Caco-2 (cell line): ENCODE measurements around the gene CPT1B. TPM values are rescaled to one million over a fixed set of nuclear protein-coding genes. Genes with fewer than 3 reads are reported as not detected.

ENCODE experiments used
- BruUV-seq: library from RNA; stranded (reverse); fragments of 400-500 nt; replicated peaks from 2 replicates; lab custom pipeline; 2021; lab: Mats Ljungman, UMichigan
- CTCF ChIA-PET: fragments of 300-600 bp; sonication (Branson Sonifier 250); formaldehyde crosslinking; loops from one replicate; lab custom pipeline; 2022; ENCODE audit warnings: antibody characterized with exemption; lab: Charles Lee
- POLR2A ChIA-PET: fragments of 300-600 bp; sonication (Branson Sonifier 250); formaldehyde crosslinking; loops from one replicate; lab custom pipeline; 2022; ENCODE audit warnings: antibody characterized with exemption; lab: Charles Lee
- DNase-seq, 2 experiments: peaks; one replicate each; pipeline versions ENCODE4 v3.0.0 to v3.0.0-alpha.2; 2020 to 2022
- H3K27me3 ChIP-seq: replicated peaks from 2 replicates; pipeline ENCODE4 v1.6.0; 2011; ENCODE audit warnings: low read length; ENCODE audit not compliant: control insufficient read depth, insufficient read depth
- H3K36me3 ChIP-seq: 2 replicates; pipeline ENCODE4 v1.5.1; 2011; ENCODE audit warnings: low read length; ENCODE audit not compliant: control insufficient read depth, insufficient read depth
- H3K4me1 ChIP-seq: fragments of 250-450 bp; sonication (Bioruptor Pico); 2 replicates; pipeline ENCODE4 v1.5.1; 2020; ENCODE audit warnings: mild to moderate bottlenecking
- H3K4me3 ChIP-seq: 2 replicates; pipeline ENCODE4 v1.5.1; 2011; ENCODE audit warnings: low read depth, mild to moderate bottlenecking, control low read depth, low read length
- H3K9me3 ChIP-seq: fragments of 250-450 bp; sonication (Bioruptor Pico); 2 replicates; pipeline ENCODE4 v1.5.1; 2020; ENCODE audit warnings: mild to moderate bottlenecking, moderate library complexity
- H3K27ac Mint-ChIP-seq: one replicate; pipeline ENCODE4 v1.8.0; 2022; ENCODE audit warnings: mixed read lengths; ENCODE audit not compliant: unreplicated experiment
- H3K27me3 Mint-ChIP-seq: one replicate; pipeline ENCODE4 v1.8.0; 2022; ENCODE audit warnings: mixed read lengths; ENCODE audit not compliant: insufficient read depth, unreplicated experiment
- H3K36me3 Mint-ChIP-seq: one replicate; pipeline ENCODE4 v1.8.0; 2022; ENCODE audit warnings: mild to moderate bottlenecking, mixed read lengths; ENCODE audit not compliant: insufficient read depth, unreplicated experiment
- H3K4me1 Mint-ChIP-seq: one replicate; pipeline ENCODE4 v1.8.0; 2022; ENCODE audit warnings: low read depth, mixed read lengths; ENCODE audit not compliant: unreplicated experiment
- H3K4me3 Mint-ChIP-seq: one replicate; pipeline ENCODE4 v1.8.0; 2022; ENCODE audit warnings: mild to moderate bottlenecking, moderate library complexity, mixed read lengths; ENCODE audit not compliant: unreplicated experiment
- H3K9me3 Mint-ChIP-seq: one replicate; pipeline ENCODE4 v1.8.0; 2022; ENCODE audit warnings: mixed read lengths; ENCODE audit not compliant: unreplicated experiment
- CTCF ChIP-seq, 2 experiments: fragments of 200-600 bp in 1 of 2; IDR thresholded peaks; 1 replicate in 1 of 2; 2 replicates in 1 of 2; pipeline versions ENCODE4 v1.5.1 to v1.8.0; 2011 to 2022; ENCODE audit warnings: antibody characterized with exemption in 1 of 2, control low read depth in 1 of 2, inconsistent platforms in 1 of 2, low read depth in 1 of 2, low read length in 1 of 2, mild to moderate bottlenecking in 1 of 2, moderate library complexity in 1 of 2; ENCODE audit not compliant: insufficient read depth in 1 of 2, severe bottlenecking in 1 of 2, unreplicated experiment in 1 of 2
- intact Hi-C: fragments of 100-400 bp; cut with micrococcal nuclease; formaldehyde crosslinking; loops from one replicate; pipeline ENCODE4 v1.10.0; 2022; ENCODE audit not compliant: unreplicated experiment
- total RNA-seq: library from RNA; stranded (reverse); gene quantifications from 2 replicates; pipeline ENCODE4 v1.2.3, GENCODE V29; 2022

Gene CPT1B
- total RNA-seq, 1 experiment from 2014 or later = 19.8 TPM

GRCh38 chr22:50571264-50572175, 6.7 kb downstream of the CPT1B start:
- H3K4me1 ChIP-seq = peaks cover 10% of the 10 kb centered on the region; the same call in 1 of the 2 replicates
- TF ChIP-seq CTCF (IDR thresholded peaks at IDR 0.05; ENCODE audit: insufficient read depth in 1 of 2, low read depth in 1 of 2, low read length in 1 of 2, severe bottlenecking in 1 of 2, unreplicated experiment in 1 of 2) = no peak
- Mint-ChIP-seq H3K4me1 (no peaks in the 10 kb centered on the region), H3K36me3 (no peaks in the 10 kb centered on the region), H3K27ac (no peak overlapping the region), H3K27me3 (no peaks in the 10 kb centered on the region), H3K4me3 (no peak overlapping the region), H3K9me3 (no peaks in the 10 kb centered on the region)
- H3K4me3 ChIP-seq = no peak overlapping the region
- no peaks in the 10 kb centered on the region for H3K27me3 ChIP-seq
- no peaks in the 10 kb centered on the region for H3K36me3 ChIP-seq
- no TSS peak for BruUV-seq
- CTCF ChIA-PET = interaction anchor here (0.8 to 1.2 kb wide), 2 partner anchors 46 to 57 kb away, joined by 3 to 4 read pairs; partner anchors contain the start of genes ARSA and SCO2
- POLR2A ChIA-PET = no interaction called here
- intact Hi-C loops = no loop called here
- no peak for DNase-seq
- no peaks in the 10 kb centered on the region for H3K9me3 ChIP-seq

- Histone ChIP-seq H3K27me3 (no peaks in the 10 kb centered on the region), H3K4me3 (no peak overlapping the region), H3K4me1 (peaks cover 10% of the 10 kb centered on the region; the same call in 1 of the 2 replicates), H3K9me3 (no peaks in the 10 kb centered on the region), H3K36me3 (no peaks in the 10 kb centered on the region)
- no peaks in the 10 kb centered on the region for H3K4me1 Mint-ChIP-seq
- H3K36me3 Mint-ChIP-seq = no peaks in the 10 kb centered on the region
- H3K9me3 Mint-ChIP-seq = no peaks in the 10 kb centered on the region
- no peak overlapping the region for H3K27ac Mint-ChIP-seq
- ChIA-PET POLR2A (interaction anchor here (0.6 kb wide), 1 partner anchor 45 kb away, joined by 3 read pairs; the partner anchor contains the start of gene SCO2), CTCF (no interaction called here)
- no peak overlapping the region for H3K4me3 Mint-ChIP-seq
- no peak for DNase-seq
- TF ChIP-seq CTCF (IDR thresholded peaks at IDR 0.05; ENCODE audit: insufficient read depth in 1 of 2, low read depth in 1 of 2, low read length in 1 of 2, severe bottlenecking in 1 of 2, unreplicated experiment in 1 of 2) = no peak
- intact Hi-C loops = no loop called here
- no peaks in the 10 kb centered on the region for H3K27me3 Mint-ChIP-seq
- BruUV-seq = no TSS peak
These were observed 7.4 kb downstream of the CPT1B start for GRCh38 chr22:50570861-50571260.

- H3K9me3 Mint-ChIP-seq = no peaks in the 10 kb centered on the region
- ChIA-PET POLR2A (interaction anchor here (0.6 kb wide), 1 partner anchor 45 kb away, joined by 3 read pairs; the partner anchor contains the start of gene SCO2), CTCF (interaction anchor here (2.1 kb wide), 1 partner anchor 51 kb away, joined by 8 read pairs; no protein-coding TSS in a partner anchor)
- H3K27me3 Mint-ChIP-seq = no peaks in the 10 kb centered on the region
- no peak for DNase-seq
- Histone ChIP-seq H3K9me3 (no peaks in the 10 kb centered on the region), H3K27me3 (no peaks in the 10 kb centered on the region), H3K4me1 (peaks cover 10% of the 10 kb centered on the region; the same call in 1 of the 2 replicates), H3K4me3 (no peak overlapping the region), H3K36me3 (no peaks in the 10 kb centered on the region)
- intact Hi-C loops = no loop called here
- TF ChIP-seq CTCF (IDR thresholded peaks at IDR 0.05; ENCODE audit: insufficient read depth in 1 of 2, low read depth in 1 of 2, low read length in 1 of 2, severe bottlenecking in 1 of 2, unreplicated experiment in 1 of 2) = no peak
- no peaks in the 10 kb centered on the region for H3K36me3 Mint-ChIP-seq
- no peak overlapping the region for H3K27ac Mint-ChIP-seq
- no peak overlapping the region for H3K4me3 Mint-ChIP-seq
- H3K4me1 Mint-ChIP-seq = no peaks in the 10 kb centered on the region
- no TSS peak for BruUV-seq
These were observed 8.2 kb downstream of the CPT1B start for GRCh38 chr22:50569896-50570535.
